Anterior cingulate cortex (tissue), 58 donors: ENCODE data around the gene STXBP4.
A peak's percentile ranks its signal among the peaks of the same experiment; 100 is the strongest.
"Not testable (repeated sequence)": the region's sequence is repeated elsewhere in the genome, so short reads cannot be mapped to it uniquely, and the experiment has no call there.

Experiments used
- DNase-seq, 58 donors: peaks; one replicate each; lab custom pipeline; 2025; lab: John Stamatoyannopoulos, UW

The STXBP4 gene

DNA sequence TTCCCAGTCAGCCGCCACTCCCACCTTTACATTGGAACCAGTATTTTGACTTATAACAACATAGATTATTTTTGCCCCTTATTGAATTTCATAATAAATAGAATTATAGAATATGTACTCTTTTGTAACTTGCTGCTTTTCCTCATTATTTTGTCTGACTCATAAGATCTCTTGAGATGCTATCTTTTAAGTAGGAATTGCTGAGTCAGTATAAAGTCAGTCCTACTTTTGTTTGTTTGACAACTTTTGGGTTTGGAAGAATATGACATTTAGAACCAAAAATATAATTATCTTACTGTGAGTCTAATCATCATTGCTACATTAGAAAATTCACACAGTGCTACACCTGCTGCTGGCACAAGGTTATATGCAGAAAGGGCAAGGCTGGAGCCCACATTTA is 69.7 kb downstream of the STXBP4 start:
- no peak for DNase-seq

DNA sequence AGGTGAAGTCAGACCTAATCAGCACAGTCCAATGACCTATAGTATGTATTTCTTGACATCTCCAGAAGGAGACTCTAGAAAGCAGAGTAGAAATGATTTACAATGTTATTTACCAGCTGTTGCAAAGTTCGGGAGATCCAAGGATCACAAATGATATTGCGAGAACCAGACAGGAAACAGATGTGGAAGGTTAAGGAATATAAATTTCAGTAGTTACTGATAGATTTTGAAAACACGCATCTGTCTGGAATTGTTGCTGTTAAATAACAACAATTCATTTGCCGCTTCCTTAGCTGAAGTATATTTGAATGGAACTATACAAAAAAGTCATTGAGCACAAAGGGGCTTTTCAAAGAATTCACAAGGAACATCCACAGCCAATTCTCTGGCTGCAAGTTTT is 72.0 kb downstream of the STXBP4 start:
- no peak for DNase-seq

DNA sequence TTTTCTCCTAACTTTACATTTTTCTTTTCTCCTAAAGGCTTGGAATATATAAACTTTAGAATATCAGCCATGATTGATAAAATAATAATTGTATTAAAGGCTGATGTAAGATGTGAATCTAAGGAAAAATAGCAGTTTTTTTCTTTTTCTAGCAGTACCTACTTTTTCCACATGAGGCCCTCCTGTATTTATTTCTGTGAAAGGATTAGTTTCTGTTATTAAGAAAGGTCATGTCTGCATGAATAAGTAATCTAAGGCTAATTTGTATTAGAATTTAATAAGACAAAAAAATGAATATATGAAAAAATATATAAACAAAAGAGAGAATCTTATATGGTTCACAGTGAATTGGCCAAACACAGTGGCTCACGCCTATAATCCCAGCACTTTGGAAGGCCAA is 85.3 kb downstream of the STXBP4 start:
- no peak for DNase-seq

DNA sequence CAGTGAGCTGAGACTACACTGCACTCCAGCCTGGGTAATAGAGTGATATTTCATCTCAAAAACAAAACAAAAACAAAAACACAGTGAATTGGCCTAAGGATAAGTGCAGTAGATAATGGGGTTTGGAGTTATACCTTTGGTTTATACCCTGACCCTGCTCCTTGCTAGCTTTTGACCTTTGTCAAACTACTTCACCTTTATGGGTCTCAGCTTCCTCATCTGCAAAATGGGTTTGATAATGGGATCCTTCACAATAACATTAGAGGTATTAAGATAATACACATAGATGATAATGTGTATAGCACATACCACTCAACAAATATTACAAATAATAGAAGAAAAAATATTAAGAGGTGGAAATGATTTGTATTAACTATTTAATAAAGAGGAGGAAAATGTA is 85.9 kb downstream of the STXBP4 start:
- DNase-seq, result no peak

DNA sequence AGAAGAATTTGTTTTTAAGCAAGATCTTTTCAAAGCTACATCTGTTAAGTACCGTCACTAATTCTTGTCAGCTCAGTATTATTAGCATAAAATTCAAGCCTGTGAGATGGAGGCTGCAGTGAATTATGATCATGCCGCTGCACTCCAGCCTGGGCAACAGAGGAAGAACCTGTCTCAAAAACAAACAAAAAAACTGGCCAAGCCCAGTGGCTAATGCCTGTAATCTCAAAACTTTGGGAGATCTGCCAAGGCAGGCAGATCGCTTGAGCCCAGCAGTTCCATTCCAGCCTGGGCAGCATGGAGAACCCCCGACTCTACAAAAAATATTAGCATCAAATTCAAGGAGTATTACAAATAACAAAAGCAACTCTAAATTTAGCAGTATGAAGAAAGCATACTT is 88.0 kb downstream of the STXBP4 start:
- peak in 1 of 58 donors; percentile 1 for DNase-seq

DNA sequence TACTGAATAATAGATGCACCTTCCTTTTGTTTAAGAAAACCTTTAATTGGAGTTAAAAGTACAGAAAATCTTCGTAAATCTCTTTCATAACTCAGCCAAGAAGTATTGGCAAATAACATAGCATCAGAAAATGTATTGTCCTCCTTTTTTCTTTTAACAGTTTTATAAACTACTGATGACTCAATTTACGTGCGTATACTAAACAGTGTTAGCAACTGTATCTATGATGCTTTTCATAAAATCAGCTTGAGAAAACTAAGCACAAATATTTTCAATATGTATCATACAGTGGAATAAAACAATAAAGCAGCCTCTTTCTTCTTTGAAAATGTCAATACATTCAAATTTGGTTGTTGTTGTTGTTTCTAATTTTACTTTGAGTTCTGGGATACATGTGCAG is 88.6 kb downstream of the STXBP4 start:
- DNase-seq, result no peak

DNA sequence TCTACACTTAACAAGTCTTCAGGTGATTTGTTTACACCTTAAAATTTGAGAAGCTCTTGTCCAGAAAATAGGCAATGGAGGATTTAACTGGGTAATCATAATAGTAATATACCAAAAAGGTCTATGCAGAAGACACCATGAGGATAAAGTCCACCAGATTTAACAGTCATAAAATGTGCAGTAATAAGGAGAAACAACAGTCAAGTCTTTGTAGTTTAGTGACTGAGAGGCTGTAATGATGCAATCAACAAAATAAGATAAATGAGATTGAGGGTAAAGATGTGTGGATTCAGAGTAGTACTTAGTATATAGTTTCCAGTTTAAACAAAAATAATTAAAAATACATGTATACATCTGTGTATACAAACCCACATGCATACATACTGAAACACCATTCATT is 91.2 kb downstream of the STXBP4 start:
- no peak for DNase-seq

DNA sequence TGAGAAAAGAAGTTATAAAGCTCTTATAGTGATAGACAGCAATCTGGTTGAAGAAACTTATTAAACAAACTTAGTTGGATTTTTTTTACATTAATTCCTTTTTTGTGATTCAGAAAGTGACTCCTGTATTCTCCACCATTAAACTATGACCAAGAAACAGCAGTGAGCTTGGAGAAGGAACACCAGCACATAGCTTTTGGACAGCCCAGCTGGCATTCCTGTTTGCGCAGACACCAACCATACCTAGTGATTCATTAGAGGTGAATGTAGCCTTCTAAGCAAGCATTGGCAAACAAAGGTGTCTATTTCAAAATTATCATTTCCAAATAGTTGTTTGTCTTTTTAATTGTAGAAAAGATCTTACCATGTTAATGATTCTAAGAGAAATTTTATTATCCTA is 94.4 kb downstream of the STXBP4 start:
- no peak for DNase-seq

DNA sequence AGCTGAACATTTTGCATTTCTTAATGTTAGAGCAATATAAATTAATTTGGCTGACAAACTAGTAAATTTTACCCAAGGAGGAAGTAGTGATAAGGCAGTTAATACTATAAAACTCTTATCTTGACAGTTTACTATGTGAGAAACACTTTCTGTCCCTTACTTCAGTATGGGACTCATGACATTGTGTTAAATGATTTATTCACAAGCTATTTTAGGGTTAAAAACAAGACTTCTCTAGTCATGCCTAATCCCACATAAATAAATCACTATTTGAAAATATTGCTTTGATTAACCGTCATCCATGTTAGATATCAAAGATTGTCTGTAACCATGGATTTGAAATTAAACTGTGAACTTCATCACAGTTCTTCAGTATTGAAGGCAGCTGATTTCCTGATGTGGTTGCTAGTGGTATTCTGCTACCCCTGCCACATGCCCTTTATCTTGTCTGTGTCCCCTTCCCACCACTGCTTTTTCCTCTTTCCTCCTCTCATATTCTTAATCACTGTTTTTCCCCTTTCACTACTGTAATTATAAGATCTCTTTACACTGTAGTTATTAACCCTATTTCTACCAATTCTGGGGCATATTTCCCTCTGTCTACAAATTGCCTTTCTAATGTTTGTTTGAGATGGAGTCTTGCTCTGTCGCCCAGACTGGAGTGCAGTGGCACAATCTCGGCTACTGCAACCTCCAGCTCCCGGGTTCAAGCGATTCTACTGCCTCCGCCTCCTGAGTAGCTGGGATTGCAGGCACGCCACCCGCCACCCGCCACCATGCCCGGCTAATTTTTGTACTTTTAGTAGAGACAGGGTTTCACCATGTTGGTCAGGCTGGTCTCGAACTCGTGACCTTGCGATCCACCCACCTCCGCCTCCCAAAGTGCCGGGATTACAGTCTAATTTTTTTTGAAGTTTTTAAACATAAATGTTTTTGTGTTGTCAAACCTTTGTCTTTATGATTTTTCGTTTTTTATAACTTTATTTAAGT is 95.6 kb downstream of the STXBP4 start:
- DNase-seq, result no peak

DNA sequence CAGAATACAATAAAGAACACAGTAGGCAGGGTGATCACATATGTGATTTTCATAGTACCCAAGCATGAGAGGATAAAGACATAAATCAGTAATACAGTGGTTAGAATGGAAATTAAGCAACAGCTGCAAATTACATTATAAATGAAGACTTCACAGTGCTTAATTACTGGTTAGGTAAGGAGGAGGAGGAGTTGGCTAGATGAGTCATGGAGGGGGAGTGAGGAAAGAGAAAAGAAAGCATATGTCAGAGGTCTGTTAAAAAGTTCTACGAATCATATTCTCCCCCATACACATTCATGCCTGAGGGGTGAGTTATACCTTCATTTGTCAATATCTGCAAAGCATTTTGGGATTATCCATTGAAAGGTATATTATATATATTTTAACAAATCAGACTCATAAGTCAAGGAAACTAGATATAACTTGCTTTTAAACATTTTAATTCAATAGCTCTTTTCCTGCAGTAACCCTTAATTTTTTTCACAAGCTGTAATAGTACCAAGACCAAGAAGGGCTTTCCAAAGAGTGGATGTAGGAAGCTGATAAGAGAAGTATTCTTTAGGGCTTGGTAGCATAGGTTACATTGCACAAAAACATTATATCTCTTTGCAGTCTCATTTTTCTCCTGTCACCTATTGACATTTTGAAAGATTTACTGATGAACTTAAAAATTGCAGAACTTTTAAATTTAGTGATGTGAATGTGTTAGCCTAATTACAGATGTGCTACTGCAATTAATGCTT is 99.3 kb downstream of the STXBP4 start:
- no peak for DNase-seq

DNA sequence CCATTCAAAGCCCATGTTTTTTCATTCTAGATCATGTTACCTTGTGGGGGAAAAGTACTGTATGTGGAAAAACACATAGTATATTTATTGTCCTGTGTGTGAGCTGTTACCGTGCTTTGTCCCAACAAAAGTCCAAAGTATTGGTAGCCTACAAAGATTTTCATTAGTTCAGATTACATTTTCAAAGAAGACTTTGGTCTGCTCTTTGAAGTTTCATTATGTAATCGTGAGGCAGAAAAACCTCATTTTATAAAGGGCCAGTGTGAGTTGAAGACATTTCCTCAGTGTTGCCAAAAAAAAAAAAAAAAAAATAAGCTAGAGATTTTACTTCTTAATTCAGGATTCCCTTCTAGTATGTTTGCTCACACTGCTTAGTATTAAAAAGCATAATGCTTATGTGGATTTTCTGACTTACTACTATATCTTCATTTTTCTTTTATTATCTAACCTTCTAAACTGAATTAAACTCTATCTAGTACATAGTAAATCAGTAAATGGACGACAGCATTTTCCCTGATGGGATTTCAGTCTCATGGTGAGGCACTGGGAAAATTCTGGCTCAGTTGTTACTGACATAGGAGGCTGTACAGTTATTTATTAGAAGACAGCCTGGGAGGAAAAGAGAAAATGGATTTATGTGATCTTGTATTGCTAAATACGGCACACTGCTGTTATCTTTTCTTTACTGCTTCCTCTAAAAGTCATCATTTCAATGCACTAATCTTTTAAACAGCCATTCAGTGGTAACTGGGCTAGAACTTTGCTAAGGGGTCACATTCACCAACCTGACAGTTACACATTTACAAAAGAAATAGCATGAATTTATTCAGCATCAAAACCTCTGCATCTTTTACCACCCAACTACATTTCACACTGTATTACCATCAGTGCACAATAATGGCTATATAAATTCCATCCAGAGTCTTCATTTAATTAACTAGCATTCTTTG is 100.6 kb downstream of the STXBP4 start:
- DNase-seq, result no peak

DNA sequence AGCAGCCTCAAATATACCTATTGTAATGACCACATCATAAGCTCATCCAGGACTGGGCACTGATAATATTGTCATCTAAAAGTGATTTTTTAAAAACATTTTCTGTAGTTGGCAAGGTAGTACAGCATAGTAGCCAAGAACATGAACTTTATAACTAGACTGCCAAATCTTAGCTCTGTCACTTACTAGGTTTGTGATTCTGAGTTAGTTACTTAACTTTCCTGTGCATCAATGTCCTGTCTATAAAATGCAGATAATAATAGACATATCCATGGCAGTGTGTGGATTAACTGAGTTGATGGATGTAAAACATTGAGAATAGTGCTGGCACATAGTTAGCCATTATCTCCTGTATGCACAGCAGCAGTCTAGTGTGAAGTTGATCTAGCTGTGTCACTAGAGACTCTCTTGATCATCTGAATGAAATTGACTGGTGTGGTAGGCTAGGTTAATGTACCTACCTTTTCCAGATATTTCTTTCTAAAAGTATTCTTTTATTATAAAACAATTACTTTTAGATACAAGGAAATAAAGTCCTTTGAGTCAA is 101.5 kb downstream of the STXBP4 start:
- no peak for DNase-seq

DNA sequence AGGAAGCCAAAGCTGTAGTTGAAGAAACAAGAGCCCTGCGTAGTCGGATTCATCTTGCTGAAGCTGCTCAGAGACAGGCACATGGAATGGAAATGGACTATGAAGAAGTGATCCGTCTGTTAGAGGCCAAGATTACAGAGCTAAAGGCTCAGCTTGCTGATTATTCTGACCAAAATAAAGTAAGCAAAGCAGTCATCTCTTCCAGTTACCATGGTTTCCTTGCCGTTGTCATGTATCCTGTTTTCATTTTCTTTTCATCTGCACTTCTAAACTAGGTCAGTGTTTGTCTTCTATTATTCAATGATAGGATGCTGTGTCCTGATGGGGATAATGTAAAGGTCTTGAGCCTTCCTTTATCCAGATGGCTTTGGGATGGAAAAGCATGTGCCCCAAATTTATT is 104.3 kb downstream of the STXBP4 start:
- DNase-seq, result peak in 2 of 58 donors; percentile 0 to 1

DNA sequence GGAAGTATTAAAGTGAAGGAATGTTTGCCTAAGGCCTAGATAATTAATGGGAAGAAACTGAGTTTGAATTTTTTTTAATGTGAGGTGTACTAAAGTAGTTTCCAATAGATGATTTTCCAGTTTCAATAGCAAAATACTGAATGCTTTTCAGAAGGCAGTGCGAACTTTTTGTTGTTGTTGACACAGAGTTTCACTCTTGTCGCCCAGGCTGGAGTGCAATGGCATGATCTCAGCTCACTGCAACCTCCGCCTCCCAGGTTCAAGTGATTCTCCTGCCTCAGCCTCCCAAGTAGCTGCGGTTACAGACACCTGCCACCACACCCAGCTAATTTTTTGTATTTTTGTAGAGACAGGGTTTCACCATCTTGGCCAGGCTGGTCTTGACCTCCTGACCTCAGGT is 104.9 kb downstream of the STXBP4 start:
- not testable (repeated sequence) for DNase-seq

DNA sequence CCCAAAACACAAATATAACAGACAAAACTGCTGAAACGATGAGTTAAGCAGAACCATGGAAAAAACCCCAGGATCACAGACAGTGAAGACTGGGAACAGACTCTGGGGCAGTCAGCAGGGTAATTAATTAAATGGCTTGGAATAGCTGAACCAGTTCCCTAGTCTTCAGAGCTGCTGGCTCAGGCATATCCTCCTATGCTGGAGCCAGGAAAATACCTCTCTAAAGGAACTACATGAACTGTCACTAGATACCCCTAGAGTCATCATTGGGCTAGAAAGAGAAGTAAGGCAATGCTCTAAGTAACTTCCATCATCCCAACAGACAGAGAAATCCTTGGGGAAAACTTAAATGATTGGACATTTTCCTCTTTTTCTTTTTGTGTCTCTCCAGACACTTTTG is 113.0 kb downstream of the STXBP4 start:
- DNase-seq, result no peak

DNA sequence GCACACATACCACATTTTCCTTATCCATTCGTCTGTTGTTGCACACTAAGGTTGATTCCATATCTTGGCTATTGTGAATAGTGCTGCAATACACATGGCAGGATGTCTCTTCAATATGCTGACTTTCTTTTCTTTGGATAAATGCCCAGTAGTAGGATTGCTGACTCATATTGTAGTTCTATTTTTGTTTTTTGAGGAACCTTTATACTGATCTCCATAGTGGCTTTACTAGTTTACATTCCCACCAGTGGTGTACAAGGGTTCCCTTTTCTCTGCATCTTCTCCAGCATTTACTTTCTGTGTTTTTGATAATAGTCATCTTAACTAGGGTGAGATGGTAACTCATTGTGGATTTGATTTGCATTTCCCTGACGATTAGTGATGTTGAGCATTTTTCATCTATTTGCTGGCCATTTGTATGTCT is 118.1 kb downstream of the STXBP4 start:
- no peak for DNase-seq

DNA sequence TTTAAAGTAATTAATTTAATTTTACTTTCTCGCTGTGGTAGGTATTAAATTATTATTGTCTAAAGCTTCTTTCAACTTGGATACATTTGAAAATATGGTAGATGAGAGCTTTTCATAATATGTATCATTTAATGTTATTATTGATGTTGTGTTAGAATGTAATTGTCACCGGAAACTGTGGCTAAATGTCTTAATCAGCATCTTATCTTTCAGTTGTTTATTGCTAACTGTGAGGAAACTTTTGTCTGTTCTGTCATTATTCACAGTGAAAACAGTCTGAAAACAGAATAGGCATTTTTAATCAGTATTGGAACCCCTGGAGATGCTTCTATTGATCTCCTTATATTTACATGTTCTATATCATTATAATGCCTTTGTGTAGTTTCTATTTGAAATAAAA is 120.7 kb downstream of the STXBP4 start:
- no peak for DNase-seq

DNA sequence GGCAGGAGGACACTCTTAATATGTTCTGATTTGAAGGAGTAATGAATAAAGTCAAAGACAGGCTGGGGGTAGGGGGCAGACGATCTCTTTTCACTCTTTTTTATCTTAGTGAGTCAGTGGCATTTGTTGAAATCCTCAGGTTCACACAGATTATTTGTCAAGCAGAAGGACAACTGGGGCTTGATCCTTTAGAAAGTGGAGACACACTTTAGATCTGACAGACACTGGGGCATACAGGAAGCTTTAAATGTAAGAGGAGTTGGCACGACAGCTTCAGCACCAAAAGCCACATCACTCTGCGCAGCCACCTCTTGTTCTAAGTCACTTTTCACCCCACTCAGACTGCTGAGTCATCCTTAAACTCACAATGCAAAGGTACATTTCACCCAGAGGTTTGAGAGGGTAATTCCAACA is 121.5 kb downstream of the STXBP4 start:
- DNase-seq, result peak in 1 of 58 donors; percentile 1

DNA sequence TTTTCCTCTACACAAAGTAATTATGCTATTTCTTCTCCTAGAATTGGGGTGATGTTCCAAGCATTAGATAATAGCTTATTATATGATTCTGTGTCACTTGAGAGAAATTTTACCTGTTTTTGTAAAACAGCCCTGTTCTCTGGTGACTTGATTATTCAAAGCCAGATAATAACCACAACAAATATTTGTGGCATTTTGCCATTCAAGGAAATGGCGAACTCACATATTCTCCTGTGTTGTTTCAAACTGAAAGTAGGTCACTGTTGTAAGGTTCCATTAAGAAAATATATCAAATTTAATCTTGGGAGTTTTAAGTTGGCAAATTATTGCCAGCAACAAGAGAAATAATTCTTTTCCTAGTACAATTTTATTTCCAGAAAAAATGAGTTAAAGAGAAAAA is 124.8 kb downstream of the STXBP4 start:
- DNase-seq, result no peak

DNA sequence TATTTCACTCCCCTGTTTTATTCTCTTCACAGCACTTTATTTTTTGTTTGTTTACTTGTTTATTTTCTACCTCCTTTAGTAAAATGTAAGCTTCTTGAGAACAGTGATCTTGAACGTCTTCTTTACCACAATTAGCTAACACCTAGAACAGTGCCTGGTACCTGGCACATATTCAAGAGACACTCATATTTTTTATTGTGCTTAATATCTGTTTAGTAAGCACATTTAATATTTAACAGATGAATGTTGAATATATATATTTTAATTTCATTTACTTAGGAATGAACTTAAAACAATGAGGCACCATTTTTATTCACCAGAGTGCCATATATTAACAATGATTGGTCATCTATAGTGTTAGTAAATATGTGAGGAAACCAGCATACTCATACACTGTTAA is 130.2 kb downstream of the STXBP4 start:
- no peak for DNase-seq
